ENCODE data around the gene DUSP11. TPM values are rescaled to one million over a fixed set of nuclear protein-coding genes. Genes with fewer than 3 reads are reported as not detected.

DUSP11 gene
- total and polyA plus RNA-seq, 2 of the 13 experiments (the other 11 are each of a cell fraction or from before 2014, with no cell fraction given), result 30.5 to 36.2 TPM

- TF ChIP-seq ZC3H4 (CRISPR knock-in tag; IDR thresholded peaks at IDR 0.05; ENCODE audit: borderline replicate concordance) (peak; percentile 49; the same call in 1 of the 2 replicates), EZH2 (conservative IDR thresholded peaks at IDR 0.05; ENCODE audit: low read depth, low read length) (no peak), LCORL (IDR thresholded peaks at IDR 0.05) (peak; percentile 71), LCORL (CRISPR knock-in tag; IDR thresholded peaks at IDR 0.05) (peak; percentile 70), THYN1 (CRISPR knock-in tag; IDR thresholded peaks at IDR 0.05; ENCODE audit: borderline replicate concordance, low read depth) (no peak), CTCF (CRISPR knock-in tag; IDR thresholded peaks at IDR 0.05) (0 out of 2 replicates have a peak, but pooled peaks have one; percentile 24), MTA3 (CRISPR knock-in tag; IDR thresholded peaks at IDR 0.05) (no peak), THAP11 (CRISPR knock-in tag; IDR thresholded peaks at IDR 0.05) (peak; percentile 88), ZNF552 (CRISPR knock-in tag; IDR thresholded peaks at IDR 0.05; ENCODE audit: borderline replicate concordance) (peak; percentile 86; the same call in 1 of the 2 replicates), SP4 (CRISPR knock-in tag; IDR thresholded peaks at IDR 0.05) (peak; percentile 58; the same call in 1 of the 2 replicates), ZNF784 (CRISPR knock-in tag; IDR thresholded peaks at IDR 0.05; ENCODE audit: borderline replicate concordance) (no peak), RCOR2 (CRISPR knock-in tag; IDR thresholded peaks at IDR 0.05) (no peak), ZHX2 (IDR thresholded peaks at IDR 0.05; ENCODE audit: low read depth) (peak; percentile 87), ZHX2 (CRISPR knock-in tag; IDR thresholded peaks at IDR 0.05; ENCODE audit: borderline replicate concordance) (no peak), KDM6A (CRISPR knock-in tag; IDR thresholded peaks at IDR 0.05; ENCODE audit: low read depth) (no peak), POGK (CRISPR knock-in tag; conservative IDR thresholded peaks at IDR 0.05) (no peak; the same call in 1 of the 2 replicates), ZNF160 (CRISPR knock-in tag; IDR thresholded peaks at IDR 0.05) (no peak), RAD21 (CRISPR knock-in tag; IDR thresholded peaks at IDR 0.05) (no peak; the same call in 1 of the 2 replicates)
These were observed 49.1 kb upstream of the DUSP11 start, which contains the start of gene STAMBP (continued) for GRCh38 chr2:73828818-73829570.
